ENCODE data around the gene BPIFB3.

The BPIFB3 gene

GRCh38 chr20:33065785-33066184, 12.1 kb downstream of the BPIFB3 start:
- DNase-seq = no peak

GRCh38 chr20:33067806-33068205, 14.1 kb downstream of the BPIFB3 start:
- DNase-seq = no peak

- no peak for DNase-seq
Measured at GRCh38 chr20:33068251-33068939, 14.7 kb downstream of the BPIFB3 start.

GRCh38 chr20:33069673-33070072, 16.0 kb downstream of the BPIFB3 start:
- DNase-seq = no peak

- DNase-seq = no peak
Measured at GRCh38 chr20:33070111-33071053, 16.7 kb downstream of the BPIFB3 start.

- no peak for DNase-seq
Measured at GRCh38 chr20:33071198-33071597, 17.5 kb downstream of the BPIFB3 start.

- DNase-seq = no peak
Measured at GRCh38 chr20:33072362-33072761, 18.7 kb downstream of the BPIFB3 start.

GRCh38 chr20:33072813-33073212, 19.1 kb downstream of the BPIFB3 start:
- no peak for DNase-seq

- no peak for DNase-seq
Measured at GRCh38 chr20:33074675-33075074, 21.0 kb downstream of the BPIFB3 start.

- no peak for DNase-seq
Measured at GRCh38 chr20:33075281-33075680, 21.6 kb downstream of the BPIFB3 start.

- DNase-seq = no peak
Measured at GRCh38 chr20:33076662-33077372, 23.1 kb downstream of the BPIFB3 start.

- DNase-seq = no peak
Measured at GRCh38 chr20:33079259-33079658, 25.6 kb downstream of the BPIFB3 start, which contains the start of gene BPIFB4. Gene BPIFB4, plus strand, starts transcription at chr20:33079643. Its CDS starts 1,884 bp downstream, at chr20:33081527.

- no peak for DNase-seq
Measured at GRCh38 chr20:33081411-33082154, 27.9 kb downstream of the BPIFB3 start.

- no peak for DNase-seq
Measured at GRCh38 chr20:33082546-33082945, 28.8 kb downstream of the BPIFB3 start.

- no peak for DNase-seq
Measured at GRCh38 chr20:33083544-33084340, 30.0 kb downstream of the BPIFB3 start.

GRCh38 chr20:33084722-33085121, 31.0 kb downstream of the BPIFB3 start:
- no peak for DNase-seq

- DNase-seq = no peak
Measured at GRCh38 chr20:33086052-33086722, 32.5 kb downstream of the BPIFB3 start.

- no peak for DNase-seq
Measured at GRCh38 chr20:33091147-33091546, 37.4 kb downstream of the BPIFB3 start.

- no peak for DNase-seq
Measured at GRCh38 chr20:33091693-33092092, 38.0 kb downstream of the BPIFB3 start.

GRCh38 chr20:33092361-33092760, 38.7 kb downstream of the BPIFB3 start:
- no peak for DNase-seq

GRCh38 chr20:33093074-33093473, 39.4 kb downstream of the BPIFB3 start:
- no peak for DNase-seq

Data from NCI-H1436 (cell line).